Hepatocyte (in vitro differentiated cells): ENCODE data around the gene ARHGEF4.

Source experiments
- CTCF ChIP-seq: fragments of 200-600 bp; sonication (generic); IDR thresholded peaks from 2 replicates; pipeline ENCODE4 v1.5.1; 2016; ENCODE audit warnings: antibody characterized with exemption, mild to moderate bottlenecking; ENCODE audit not compliant: poor library complexity
- EZH2 ChIP-seq: fragments of 200-600 bp; sonication (generic); IDR thresholded peaks from 2 replicates; pipeline ENCODE4 v1.6.1; 2016; ENCODE audit warnings: antibody characterized with exemption, mild to moderate bottlenecking, borderline replicate concordance

- TF ChIP-seq CTCF (no peak), EZH2 (no peak)
Measured at GRCh38 chr2:131011486-131011885, 174.8 kb downstream of the ARHGEF4 start.
